Liver (tissue), 9 donors: Measurements from ENCODE around the gene GRID1. TPM values are rescaled to one million over a fixed set of nuclear protein-coding genes. Genes with fewer than 3 reads are reported as not detected.

Experiments
- DNase-seq: peaks from one replicate; pipeline ENCODE4 v3.0.0-alpha.2; 2017; ENCODE audit warnings: low spot score
- H3K27ac ChIP-seq, 2 donors: one replicate each; pipeline ENCODE4 v1.7.0; 2013; ENCODE audit warnings: inconsistent platforms in 2 of 2, low read length in 2 of 2, control low read depth in 1 of 2, low read depth in 1 of 2, mild to moderate bottlenecking in 1 of 2
- H3K27me3 ChIP-seq, 4 donors: one replicate each; pipeline versions ENCODE4 v1.6.1 to v1.7.0; 2013; ENCODE audit warnings: low read length in 3 of 4, inconsistent platforms in 1 of 4, mild to moderate bottlenecking in 1 of 4, moderate library complexity in 1 of 4; ENCODE audit not compliant: control insufficient read depth in 4 of 4, insufficient read depth in 4 of 4
- H3K36me3 ChIP-seq, 4 donors: one replicate each; pipeline versions ENCODE4 v1.6.1 to v1.7.0; 2013; ENCODE audit warnings: low read length in 3 of 4, mild to moderate bottlenecking in 3 of 4, low read depth in 1 of 4, moderate library complexity in 1 of 4; ENCODE audit not compliant: control insufficient read depth in 4 of 4, insufficient read depth in 3 of 4
- H3K4me1 ChIP-seq, 4 donors: one replicate each; pipeline versions ENCODE4 v1.6.1 to v1.7.0; 2013; ENCODE audit warnings: low read length in 3 of 4, mild to moderate bottlenecking in 3 of 4, moderate library complexity in 1 of 4; ENCODE audit not compliant: control insufficient read depth in 4 of 4, insufficient read depth in 4 of 4
- H3K4me3 ChIP-seq, 3 donors: one replicate each; pipeline versions ENCODE4 v1.6.1 to v1.7.0; 2013; ENCODE audit warnings: low read length in 3 of 3, control low read depth in 1 of 3, low read depth in 1 of 3, mild to moderate bottlenecking in 1 of 3
- H3K9ac ChIP-seq, 2 donors: one replicate each; pipeline ENCODE4 v1.7.0; 2013; ENCODE audit warnings: low read length in 2 of 2, mild to moderate bottlenecking in 2 of 2, moderate library complexity in 2 of 2, control low read depth in 1 of 2, low read depth in 1 of 2
- H3K9me3 ChIP-seq, 4 donors: one replicate each; pipeline versions ENCODE4 v1.6.1 to v1.7.0; 2013; ENCODE audit warnings: low read length in 3 of 4; ENCODE audit not compliant: control insufficient read depth in 4 of 4
- ATF3 ChIP-seq: IDR thresholded peaks from 2 replicates; pipeline ENCODE4 v1.6.1; 2016; ENCODE audit warnings: antibody characterized with exemption
- EGR1 ChIP-seq, 2 donors: IDR thresholded peaks; 2 replicates each; pipeline ENCODE4 v1.6.1; 2016 to 2018; ENCODE audit warnings: antibody characterized with exemption in 2 of 2, low read depth in 2 of 2
- FOXA1 ChIP-seq: IDR thresholded peaks from 2 replicates; pipeline ENCODE4 v1.6.1; 2016; ENCODE audit warnings: antibody characterized with exemption
- FOXA2 ChIP-seq: IDR thresholded peaks from 2 replicates; pipeline ENCODE4 v1.6.1; 2016; ENCODE audit warnings: antibody characterized with exemption
- GABPA ChIP-seq, 2 donors: IDR thresholded peaks in 1 of 2; conservative IDR thresholded peaks in 1 of 2; 2 replicates each; pipeline ENCODE4 v1.6.1; 2016; ENCODE audit warnings: antibody characterized with exemption in 2 of 2, mild to moderate bottlenecking in 1 of 2, moderate library complexity in 1 of 2
- HNF4A ChIP-seq, 2 donors: conservative IDR thresholded peaks; 2 replicates each; pipeline ENCODE4 v1.6.1; 2016; ENCODE audit warnings: antibody characterized with exemption in 2 of 2, mild to moderate bottlenecking in 2 of 2
- HNF4G ChIP-seq: IDR thresholded peaks from 2 replicates; pipeline ENCODE4 v1.6.1; 2016; ENCODE audit warnings: antibody characterized with exemption
- JUND ChIP-seq, 2 donors: IDR thresholded peaks; 2 replicates each; pipeline ENCODE4 v1.6.1; 2016; ENCODE audit warnings: antibody characterized with exemption in 2 of 2
- NR2F2 ChIP-seq: IDR thresholded peaks from 2 replicates; pipeline ENCODE4 v1.6.1; 2016; ENCODE audit warnings: antibody characterized with exemption
- RAD21 ChIP-seq, 2 donors: IDR thresholded peaks; 2 replicates each; pipeline ENCODE4 v1.6.1; 2016; ENCODE audit warnings: antibody characterized with exemption in 2 of 2, mild to moderate bottlenecking in 2 of 2
- RXRA ChIP-seq, 2 donors: IDR thresholded peaks; 2 replicates each; pipeline ENCODE4 v1.6.1; 2017 to 2018; ENCODE audit warnings: antibody characterized with exemption in 2 of 2, mild to moderate bottlenecking in 1 of 2
- SP1 ChIP-seq: IDR thresholded peaks from 2 replicates; pipeline ENCODE4 v1.6.1; 2018; ENCODE audit warnings: antibody characterized with exemption, mild to moderate bottlenecking
- TAF1 ChIP-seq: conservative IDR thresholded peaks from 2 replicates; pipeline ENCODE4 v1.6.1; 2016; ENCODE audit warnings: antibody characterized with exemption, mild to moderate bottlenecking
- YY1 ChIP-seq: IDR thresholded peaks from 2 replicates; pipeline ENCODE4 v1.6.1; 2016; ENCODE audit warnings: antibody characterized with exemption, mild to moderate bottlenecking
- ZBTB33 ChIP-seq: IDR thresholded peaks from 2 replicates; pipeline ENCODE4 v1.6.1; 2016; ENCODE audit warnings: antibody characterized with exemption
- WGBS: extraction: QIAGEN DNeasy Blood & Tissue Kit; methylation state at CpG from one replicate; pipeline ENCODE4 v1.1.7; 2013; 5-methylcytosine and 5-hydroxymethylcytosine counted together
- polyA plus RNA-seq, 2 donors: library from polyadenylated mRNA; stranded (reverse) in 1 of 2; unstranded in 1 of 2; fragments of 200-250 nt in 1 of 2; fragments of >200 nt in 1 of 2; fragmentation: Nextera tagmentation in 1 of 2; extraction: Ambion mirVana in 1 of 2; gene quantifications; one replicate each; pipeline versions ENCODE4 v1.2.1 to v1.2.3, GENCODE V29; 2013 to 2015
- total RNA-seq, 2 donors: library from RNA; depleted of rRNA; stranded (reverse); fragments of >200 nt; gene quantifications; one replicate each; pipeline ENCODE4 v1.2.3, GENCODE V29; 2014
- TF ChIP-seq, protein P1 (sequence below): IDR thresholded peaks from 2 replicates; pipeline ENCODE4 v1.6.1; 2016; ENCODE audit warnings: antibody characterized with exemption
- TF ChIP-seq, protein P2 (sequence below): IDR thresholded peaks from 2 replicates; pipeline ENCODE4 v1.6.1; 2016; ENCODE audit warnings: antibody characterized with exemption, mild to moderate bottlenecking
- TF ChIP-seq, protein P3 (sequence below): fragments of 150-350 bp; IDR thresholded peaks from 2 replicates; pipeline ENCODE4 v1.5.1; 2017; ENCODE audit warnings: improper control_type of control experiment, low read depth, low read length; ENCODE audit not compliant: missing input control
- donor health status: healthy.
- donor health status: healthy.
- donor health status: healthy.
- donor health status: healthy.
- donor health status: healthy.

GRID1 gene
- total and polyA plus RNA-seq, 4 donors: 0.09 to 0.17 (median 0.14) TPM; not detected in 1

GRCh38 chr10:86190291-86190690, 176.3 kb downstream of the GRID1 start:
- DNase-seq: no peak
- Histone ChIP-seq H3K27ac (no peak overlapping the region), H3K9ac (no peak overlapping the region), H3K4me3 (no peak overlapping the region), H3K9me3 (no peaks in the 10 kb centered on the region), H3K4me1 (no peaks in the 10 kb centered on the region), H3K36me3 (no peaks in the 10 kb centered on the region), H3K27me3 (no peaks in the 10 kb centered on the region)
- no peak for TF ChIP-seq FOXA2
- TF ChIP-seq, protein P1, sequence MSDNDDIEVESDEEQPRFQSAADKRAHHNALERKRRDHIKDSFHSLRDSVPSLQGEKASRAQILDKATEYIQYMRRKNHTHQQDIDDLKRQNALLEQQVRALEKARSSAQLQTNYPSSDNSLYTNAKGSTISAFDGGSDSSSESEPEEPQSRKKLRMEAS: no peak
- no peak for TF ChIP-seq ATF3
- no peak for TF ChIP-seq HNF4A (conservative IDR thresholded peaks at IDR 0.05)
- TF ChIP-seq JUND (IDR thresholded peaks at IDR 0.05): no peak
- TF ChIP-seq GABPA (IDR thresholded peaks at IDR 0.05 in 1 of 2, conservative IDR thresholded peaks at IDR 0.05 in 1 of 2): no peak
- TF ChIP-seq RAD21 (IDR thresholded peaks at IDR 0.05): no peak
- TF ChIP-seq, protein P2, sequence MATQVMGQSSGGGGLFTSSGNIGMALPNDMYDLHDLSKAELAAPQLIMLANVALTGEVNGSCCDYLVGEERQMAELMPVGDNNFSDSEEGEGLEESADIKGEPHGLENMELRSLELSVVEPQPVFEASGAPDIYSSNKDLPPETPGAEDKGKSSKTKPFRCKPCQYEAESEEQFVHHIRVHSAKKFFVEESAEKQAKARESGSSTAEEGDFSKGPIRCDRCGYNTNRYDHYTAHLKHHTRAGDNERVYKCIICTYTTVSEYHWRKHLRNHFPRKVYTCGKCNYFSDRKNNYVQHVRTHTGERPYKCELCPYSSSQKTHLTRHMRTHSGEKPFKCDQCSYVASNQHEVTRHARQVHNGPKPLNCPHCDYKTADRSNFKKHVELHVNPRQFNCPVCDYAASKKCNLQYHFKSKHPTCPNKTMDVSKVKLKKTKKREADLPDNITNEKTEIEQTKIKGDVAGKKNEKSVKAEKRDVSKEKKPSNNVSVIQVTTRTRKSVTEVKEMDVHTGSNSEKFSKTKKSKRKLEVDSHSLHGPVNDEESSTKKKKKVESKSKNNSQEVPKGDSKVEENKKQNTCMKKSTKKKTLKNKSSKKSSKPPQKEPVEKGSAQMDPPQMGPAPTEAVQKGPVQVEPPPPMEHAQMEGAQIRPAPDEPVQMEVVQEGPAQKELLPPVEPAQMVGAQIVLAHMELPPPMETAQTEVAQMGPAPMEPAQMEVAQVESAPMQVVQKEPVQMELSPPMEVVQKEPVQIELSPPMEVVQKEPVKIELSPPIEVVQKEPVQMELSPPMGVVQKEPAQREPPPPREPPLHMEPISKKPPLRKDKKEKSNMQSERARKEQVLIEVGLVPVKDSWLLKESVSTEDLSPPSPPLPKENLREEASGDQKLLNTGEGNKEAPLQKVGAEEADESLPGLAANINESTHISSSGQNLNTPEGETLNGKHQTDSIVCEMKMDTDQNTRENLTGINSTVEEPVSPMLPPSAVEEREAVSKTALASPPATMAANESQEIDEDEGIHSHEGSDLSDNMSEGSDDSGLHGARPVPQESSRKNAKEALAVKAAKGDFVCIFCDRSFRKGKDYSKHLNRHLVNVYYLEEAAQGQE: no peak
- TF ChIP-seq FOXA1: no peak
- no peak for TF ChIP-seq TAF1
- TF ChIP-seq EGR1 (IDR thresholded peaks at IDR 0.05; ENCODE audit: low read depth in 2 of 2): no peak
- TF ChIP-seq RXRA (IDR thresholded peaks at IDR 0.05): no peak
- no peak for TF ChIP-seq HNF4G
- TF ChIP-seq SP1: no peak
- no peak for TF ChIP-seq YY1
- no peak for TF ChIP-seq ZBTB33
- no peak for TF ChIP-seq NR2F2
- TF ChIP-seq, protein P3, sequence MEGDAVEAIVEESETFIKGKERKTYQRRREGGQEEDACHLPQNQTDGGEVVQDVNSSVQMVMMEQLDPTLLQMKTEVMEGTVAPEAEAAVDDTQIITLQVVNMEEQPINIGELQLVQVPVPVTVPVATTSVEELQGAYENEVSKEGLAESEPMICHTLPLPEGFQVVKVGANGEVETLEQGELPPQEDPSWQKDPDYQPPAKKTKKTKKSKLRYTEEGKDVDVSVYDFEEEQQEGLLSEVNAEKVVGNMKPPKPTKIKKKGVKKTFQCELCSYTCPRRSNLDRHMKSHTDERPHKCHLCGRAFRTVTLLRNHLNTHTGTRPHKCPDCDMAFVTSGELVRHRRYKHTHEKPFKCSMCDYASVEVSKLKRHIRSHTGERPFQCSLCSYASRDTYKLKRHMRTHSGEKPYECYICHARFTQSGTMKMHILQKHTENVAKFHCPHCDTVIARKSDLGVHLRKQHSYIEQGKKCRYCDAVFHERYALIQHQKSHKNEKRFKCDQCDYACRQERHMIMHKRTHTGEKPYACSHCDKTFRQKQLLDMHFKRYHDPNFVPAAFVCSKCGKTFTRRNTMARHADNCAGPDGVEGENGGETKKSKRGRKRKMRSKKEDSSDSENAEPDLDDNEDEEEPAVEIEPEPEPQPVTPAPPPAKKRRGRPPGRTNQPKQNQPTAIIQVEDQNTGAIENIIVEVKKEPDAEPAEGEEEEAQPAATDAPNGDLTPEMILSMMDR: no peak
- 77% methylated on average over 2 of the region's 2 CpGs for WGBS
